ENCODE data around the gene EXOSC1.

- TF ChIP-seq CTCF (IDR thresholded peaks at IDR 0.05; ENCODE audit: low read depth, low read length) (no peak), EZH2phosphoT487 (IDR thresholded peaks at IDR 0.05; ENCODE audit: low read depth) (no peak)
Observed at GRCh38 chr10:97400665-97401454, 44.9 kb downstream of the EXOSC1 start, which contains the start of gene RRP12.
